ENCODE results near the gene TOP1.
"Not testable (repeated sequence)": the region's sequence is repeated elsewhere in the genome, so short reads cannot be mapped to it uniquely, and the experiment has no call there.

TOP1 gene

DNA sequence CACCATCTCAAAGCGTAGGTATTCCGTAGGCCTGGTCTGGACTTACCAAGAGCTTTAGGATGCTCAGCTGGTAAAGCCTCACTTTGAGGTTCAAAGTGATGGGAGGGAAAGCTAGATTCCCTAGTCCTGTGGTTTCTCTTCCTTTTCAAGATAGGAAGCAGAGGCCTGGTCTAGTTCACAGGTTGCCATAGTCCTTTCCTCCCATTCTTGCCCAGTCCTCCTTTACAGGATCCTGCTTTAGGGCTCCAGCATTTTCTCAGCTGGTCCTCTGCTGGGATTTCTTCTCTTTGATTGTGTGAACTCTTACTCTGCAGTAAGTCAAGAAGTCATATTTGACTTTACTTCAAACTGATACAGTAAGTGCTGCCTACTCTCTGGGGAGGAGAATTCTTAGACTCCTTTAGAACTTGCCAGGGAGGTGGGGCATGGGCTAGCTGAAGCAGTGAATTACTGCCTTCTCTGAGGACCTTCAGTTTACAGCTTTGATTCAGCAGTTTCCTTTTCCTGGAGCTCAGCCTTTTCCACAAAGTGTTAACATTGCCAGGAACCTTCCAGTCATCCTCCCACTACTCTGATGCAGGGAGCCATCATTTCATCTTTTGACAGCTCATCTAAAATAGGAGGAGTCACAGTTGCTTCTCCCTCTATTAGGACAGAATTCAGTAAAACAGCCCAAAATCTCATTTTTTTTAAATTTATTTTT is 65.9 kb downstream of the TOP1 start:
- DNase-seq (ENCODE audit: low read depth), result no peak

DNA sequence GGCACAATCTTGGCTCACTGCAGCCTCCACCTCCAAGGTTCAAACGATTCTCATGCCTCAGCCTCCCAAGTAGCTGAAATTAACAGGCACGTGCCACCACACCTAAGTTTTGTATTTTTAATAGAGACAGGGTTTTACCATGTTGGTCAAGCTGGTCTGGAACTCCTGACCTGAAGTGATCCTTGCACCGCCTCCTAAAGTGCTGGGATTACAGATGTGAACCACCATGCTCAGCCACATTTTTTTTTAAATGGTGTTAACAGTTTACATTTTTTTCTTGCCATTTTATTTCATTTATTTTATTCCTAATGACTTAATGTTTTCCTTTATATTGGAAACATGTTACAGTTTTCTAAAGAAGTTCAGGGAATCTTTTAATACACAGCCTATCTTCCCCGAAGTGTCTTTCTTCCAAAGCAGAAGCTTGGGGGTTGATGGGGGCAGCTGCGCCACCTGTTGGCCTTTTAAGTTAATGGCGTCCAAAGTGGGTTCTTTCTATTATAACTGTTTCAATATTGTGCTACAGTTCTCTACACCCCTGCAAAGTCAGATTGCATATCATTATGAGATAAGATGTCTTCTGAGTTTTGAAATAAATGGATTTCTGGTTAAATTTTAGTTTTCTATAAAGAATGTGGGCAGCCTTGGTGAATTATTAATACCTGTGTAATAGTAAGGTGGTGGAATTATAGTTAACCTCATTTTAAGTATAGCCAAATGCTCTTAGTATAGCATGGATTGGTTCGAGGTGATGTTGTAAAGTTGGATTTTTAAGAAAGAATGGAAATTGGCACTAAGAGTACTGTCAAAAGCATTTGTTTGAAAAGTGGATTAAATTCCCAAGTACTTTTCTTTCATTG is 66.7 kb downstream of the TOP1 start:
- DNase-seq (ENCODE audit: low read depth), result peak; percentile 60

DNA sequence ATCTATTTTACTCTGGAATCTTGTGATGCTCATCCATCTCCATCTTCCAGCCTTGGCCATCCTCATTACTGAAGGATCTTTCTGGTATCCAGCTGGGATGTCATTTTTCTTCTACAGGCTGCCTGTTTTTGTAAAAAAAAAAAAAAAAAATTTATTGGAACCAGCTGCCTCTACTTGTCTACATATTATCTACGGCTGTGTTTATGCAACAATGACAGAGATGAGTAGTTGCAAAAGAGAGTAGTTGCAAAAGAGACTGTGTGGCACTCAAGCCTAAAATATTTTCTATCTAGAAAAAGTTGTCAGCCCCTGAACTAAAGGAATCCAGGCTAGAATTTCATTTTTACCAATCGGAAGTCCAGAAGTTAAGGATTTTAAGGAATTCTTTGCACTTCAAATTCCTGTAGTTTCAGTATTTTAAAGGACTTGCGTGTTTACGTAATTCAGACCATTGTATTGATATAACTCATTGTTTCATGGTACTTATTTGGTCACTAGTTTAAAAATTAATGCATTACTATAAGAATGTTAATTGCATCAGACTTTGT is 70.2 kb downstream of the TOP1 start:
- DNase-seq (ENCODE audit: low read depth), result peak; percentile 91

DNA sequence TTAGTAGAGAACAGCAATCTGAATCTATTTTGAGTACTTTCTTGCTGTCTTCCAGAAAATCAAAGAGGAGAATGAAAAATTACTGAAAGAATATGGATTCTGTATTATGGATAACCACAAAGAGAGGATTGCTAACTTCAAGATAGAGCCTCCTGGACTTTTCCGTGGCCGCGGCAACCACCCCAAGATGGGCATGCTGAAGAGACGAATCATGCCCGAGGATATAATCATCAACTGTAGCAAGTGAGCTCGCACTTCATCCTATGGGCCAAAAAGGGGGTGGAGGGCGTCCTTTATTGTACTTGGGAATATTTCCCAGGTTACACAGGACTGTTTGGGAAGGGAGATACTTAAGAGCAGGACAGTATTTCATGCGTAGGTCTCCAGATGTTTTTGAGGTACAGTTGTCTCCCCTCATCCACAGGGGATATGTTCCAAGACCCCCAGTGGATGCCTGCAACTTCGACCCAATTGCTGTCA is 71.4 kb downstream of the TOP1 start:
- no peak for DNase-seq (ENCODE audit: low read depth)

DNA sequence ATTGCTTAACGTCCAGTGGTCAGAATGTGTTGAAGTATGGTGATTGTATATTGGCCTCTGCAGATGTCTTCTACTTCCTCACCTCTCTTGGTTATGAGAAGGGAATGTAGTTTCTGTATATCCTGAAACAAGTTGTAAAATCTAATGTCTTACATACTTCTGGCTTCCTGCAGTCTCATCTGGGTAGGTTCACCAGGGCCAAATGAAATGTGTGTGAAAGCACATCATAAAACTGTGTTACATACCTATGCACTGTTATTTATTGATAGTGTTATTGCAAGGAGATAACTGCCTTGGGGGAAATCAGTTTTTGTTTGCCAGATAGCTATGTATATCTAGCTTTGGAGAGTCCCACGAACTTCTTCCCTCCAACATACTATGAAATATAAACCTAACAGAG is 73.0 kb downstream of the TOP1 start:
- no peak for DNase-seq (ENCODE audit: low read depth)

DNA sequence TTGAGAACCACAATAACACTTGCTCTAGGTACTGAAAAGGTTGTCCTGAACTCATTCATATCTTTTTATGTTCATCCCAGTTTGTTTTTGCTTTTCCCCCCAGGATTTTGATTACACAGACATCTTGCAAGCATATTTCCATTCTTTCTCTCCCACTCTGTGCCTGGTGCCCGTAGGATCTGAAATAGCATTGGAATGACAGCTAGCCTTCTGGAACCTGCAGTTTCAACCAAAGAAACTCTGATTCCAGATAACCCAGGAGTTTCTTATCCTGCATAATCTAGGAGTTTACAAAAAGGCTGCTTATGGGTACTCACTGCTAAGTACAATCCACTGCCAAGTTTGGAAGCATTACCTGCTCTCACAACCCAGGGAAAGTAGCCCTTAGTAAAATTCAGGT is 79.9 kb downstream of the TOP1 start:
- DNase-seq (ENCODE audit: low read depth), result no peak

DNA sequence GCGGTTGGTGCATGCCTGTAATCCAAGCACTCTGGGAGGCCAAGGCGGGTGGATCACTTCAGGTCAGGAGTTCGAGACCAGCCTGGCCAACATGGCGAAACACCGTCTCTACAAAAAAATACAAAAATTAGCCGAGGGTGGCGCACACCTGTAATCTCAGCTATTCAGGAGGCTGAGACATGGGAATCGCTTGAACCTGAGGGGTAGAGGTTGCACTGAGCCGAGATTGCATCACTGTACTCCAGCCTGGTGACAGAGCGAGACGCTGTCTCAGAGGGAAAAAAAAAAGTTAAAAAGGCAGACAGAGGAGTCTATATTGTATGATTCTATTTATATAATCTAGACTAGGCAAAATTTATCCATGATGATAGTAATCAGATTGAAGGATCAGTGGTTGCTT is 81.4 kb downstream of the TOP1 start:
- DNase-seq (ENCODE audit: low read depth), result no peak

DNA sequence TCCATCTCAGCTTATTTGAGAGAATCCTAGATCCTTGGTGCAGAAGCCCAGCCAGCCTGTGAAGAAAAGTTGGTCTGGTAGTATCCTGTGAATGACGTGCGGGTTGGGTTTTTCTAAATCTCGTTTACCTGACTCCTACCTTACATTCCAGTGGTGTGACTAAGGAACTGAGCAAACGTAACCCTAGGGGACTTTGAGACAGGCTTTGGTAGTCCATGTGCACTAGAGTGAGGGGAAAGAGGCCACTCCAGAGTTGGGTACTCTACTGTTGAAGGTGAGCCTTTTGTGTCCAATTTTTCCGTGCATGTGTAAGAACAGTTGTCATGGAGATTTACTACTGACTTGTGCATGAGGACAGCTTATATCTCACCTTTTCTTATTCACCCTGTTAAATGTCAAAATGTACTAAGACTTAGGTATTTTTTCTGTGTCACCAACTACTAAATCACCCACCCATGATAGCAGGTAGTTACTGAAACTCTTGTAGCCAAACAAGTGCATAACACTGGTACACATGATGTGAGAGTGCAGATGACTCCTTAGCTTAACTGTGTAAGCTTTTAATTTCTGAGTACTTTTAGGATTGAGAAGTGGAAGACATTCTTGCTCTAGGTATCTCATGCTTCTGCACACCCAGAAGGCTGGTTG is 82.4 kb downstream of the TOP1 start:
- DNase-seq (ENCODE audit: low read depth), result no peak

DNA sequence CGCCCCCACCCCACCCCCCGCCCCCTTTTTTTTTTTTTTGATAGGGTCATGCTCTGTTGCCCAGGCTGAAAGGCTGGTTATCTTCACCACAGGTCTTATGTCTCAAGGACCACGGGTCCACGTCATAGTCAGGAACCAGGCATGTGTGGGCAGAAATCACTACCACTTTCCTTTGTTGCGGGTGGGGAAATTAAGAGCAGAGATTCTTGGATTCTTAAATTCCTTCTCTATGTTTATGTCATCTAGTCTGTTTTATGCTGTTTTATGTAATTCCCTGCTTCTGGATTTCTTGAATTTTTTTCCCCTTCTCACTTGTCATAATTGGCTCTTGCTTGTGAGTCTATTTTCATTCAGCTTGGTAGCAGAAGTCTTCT is 82.9 kb downstream of the TOP1 start:
- DNase-seq (ENCODE audit: low read depth), result no peak

DNA sequence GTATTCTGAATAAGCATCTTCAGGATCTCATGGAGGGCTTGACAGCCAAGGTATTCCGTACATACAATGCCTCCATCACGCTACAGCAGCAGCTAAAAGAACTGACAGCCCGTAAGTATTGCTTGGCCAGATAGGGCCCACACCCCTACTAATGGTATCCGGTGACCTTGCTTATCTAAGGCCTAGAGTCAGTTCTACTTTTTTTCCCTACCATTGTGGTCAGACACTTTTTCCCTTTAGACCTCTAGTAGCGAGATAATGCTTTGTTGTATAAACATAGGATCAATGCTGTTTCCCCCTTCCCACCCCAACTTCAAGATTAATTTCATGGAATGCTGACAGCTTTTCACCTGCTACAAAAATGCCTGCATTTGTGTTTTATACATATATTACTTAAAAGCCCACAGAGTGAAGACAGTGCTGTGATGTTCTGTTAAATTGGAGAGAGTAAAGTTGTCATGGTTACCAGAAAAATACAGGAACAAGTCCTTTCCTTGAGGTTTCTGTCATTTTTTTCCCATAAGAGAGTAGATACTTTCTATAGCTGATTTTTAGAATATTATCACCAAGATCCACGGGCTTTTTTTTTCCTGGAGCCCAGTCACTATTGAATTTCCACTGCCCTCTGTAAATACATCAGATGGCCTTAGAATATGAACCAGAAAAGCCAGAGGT is 87.8 kb downstream of the TOP1 start:
- DNase-seq (ENCODE audit: low read depth), result no peak

DNA sequence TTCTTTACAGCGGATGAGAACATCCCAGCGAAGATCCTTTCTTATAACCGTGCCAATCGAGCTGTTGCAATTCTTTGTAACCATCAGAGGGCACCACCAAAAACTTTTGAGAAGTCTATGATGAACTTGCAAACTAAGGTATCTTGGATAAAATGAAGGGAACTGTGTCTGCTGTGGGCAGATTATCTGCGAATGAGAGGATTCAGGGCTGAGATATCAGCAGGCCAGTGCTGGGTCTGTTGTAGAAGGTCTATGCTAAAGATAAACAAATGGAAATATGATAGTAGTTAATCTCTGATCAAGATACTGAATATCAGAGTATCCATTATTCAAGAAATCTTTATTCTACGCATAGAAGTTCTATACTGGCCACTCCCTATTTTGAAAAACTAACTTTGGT is 89.5 kb downstream of the TOP1 start:
- not testable (repeated sequence) for DNase-seq (ENCODE audit: low read depth)

DNA sequence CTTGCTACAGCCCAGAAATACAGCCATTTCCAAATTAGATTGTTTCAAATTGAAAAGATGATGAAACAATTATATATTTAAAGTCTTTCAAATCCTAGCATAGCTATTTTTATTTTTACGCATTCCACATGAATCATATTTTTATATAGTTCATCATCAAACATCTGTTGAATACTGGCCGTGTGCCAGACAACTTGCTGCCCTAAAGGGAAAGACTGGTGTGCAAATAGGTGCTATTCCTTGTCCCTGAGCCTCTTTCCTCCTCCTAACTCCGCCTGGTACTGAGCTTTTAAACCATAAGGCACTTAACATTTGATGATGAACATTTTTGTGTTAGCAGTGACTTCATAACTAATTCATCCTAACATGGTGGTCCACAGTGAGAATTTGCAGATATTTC is 90.0 kb downstream of the TOP1 start:
- no peak for DNase-seq (ENCODE audit: low read depth)

DNA sequence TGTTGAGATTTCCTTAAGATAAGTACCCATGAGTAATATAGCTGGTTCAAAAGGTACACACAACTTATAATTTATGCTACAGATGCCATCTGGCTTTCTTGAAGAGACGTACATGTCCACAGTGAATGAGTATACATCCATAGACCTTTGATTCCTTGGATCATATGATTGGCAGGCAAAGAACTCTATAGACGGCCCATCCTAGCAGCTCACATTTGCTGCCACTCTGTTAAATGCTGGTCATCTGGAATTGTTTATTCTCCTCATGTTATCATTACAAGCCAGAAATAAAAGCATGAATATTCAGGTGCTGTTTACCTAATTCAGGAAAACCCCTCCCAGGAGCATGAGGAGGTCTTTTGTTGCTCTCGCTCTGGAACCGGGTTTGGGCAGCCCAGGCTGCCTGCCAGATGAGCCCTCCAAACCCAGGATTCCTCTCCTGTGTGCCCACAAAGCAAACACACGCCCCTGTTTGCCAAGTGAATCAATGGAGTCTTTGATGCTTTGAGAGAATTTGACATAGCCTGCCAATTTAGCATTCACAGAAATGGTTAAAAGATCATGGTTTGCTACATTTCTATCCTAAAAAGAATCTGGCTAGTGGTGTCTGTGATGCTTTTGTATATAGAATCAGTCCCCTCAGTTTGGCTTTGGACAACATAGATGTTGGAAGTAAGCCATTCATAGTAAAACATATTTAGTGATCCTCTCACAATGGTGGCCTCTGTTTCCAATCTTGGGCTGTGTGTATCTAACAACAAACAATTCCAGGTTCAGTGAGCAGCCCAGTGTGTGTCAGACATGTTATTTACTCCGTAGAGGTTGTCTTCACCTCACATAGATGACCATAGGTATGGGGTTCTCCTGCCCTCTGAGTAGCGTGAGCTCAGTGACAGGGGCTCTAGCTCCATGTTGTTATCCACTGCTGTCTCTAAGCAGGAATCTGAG is 91.3 kb downstream of the TOP1 start:
- DNase-seq (ENCODE audit: low read depth), result no peak

DNA sequence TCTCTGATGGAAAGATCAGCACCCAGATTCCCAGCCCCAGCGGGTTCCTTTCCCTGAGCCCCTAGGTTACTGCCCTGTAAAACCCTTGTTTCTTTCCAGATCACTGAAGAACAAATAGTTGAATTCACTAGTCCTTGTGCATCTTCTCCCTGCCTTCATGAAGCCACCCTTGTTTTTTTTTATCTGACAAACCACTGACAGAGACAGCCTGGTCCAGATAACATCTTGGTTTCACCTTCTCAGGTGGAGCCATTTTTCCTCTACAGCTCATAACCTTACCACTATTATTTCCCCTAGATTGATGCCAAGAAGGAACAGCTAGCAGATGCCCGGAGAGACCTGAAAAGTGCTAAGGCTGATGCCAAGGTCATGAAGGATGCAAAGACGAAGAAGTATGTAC is 92.8 kb downstream of the TOP1 start:
- DNase-seq (ENCODE audit: low read depth), result no peak

DNA sequence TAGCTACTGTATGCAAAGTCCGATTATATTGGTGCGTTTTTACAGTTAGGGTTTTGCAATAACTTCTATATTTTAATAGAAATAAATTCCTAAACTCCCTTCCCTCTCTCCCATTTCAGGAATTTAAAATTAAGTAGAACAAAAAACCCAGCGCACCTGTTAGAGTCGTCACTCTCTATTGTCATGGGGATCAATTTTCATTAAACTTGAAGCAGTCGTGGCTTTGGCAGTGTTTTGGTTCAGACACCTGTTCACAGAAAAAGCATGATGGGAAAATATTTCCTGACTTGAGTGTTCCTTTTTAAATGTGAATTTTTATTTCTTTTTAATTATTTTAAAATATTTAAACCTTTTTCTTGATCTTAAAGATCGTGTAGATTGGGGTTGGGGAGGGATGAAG is 95.0 kb downstream of the TOP1 start:
- DNase-seq (ENCODE audit: low read depth), result no peak

DNA sequence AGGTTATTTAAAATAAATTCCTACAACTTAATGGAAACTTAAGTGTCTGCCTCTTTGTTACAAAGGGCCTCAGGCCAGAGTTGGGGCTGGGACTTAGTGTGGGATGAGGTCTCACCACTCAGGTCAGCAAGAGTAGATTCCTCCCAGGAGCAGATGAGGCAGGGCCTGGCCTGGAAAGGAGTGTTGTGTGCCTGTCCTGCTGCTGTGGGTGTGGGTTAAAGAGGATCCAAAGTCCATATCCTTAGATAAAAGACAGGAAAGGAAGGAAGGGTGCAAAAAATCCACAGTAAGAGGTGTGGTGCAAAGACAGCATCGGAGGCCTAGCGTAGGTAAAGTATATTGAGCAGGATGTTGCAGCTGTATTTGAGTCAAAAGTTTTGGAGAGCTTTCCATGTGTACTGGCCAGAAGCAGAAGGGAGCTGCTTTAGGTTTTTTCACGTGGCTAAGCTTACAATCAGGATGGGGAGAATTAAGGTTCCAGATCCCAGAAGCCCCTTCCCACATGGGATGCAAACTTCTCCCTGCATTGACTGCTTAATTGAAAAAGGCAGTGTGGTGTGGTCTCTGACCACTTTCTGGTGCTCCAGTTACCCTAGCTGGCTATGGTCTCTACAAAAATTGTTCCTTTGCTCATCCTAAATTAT is 96.0 kb downstream of the TOP1 start:
- DNase-seq (ENCODE audit: low read depth), result no peak

DNA sequence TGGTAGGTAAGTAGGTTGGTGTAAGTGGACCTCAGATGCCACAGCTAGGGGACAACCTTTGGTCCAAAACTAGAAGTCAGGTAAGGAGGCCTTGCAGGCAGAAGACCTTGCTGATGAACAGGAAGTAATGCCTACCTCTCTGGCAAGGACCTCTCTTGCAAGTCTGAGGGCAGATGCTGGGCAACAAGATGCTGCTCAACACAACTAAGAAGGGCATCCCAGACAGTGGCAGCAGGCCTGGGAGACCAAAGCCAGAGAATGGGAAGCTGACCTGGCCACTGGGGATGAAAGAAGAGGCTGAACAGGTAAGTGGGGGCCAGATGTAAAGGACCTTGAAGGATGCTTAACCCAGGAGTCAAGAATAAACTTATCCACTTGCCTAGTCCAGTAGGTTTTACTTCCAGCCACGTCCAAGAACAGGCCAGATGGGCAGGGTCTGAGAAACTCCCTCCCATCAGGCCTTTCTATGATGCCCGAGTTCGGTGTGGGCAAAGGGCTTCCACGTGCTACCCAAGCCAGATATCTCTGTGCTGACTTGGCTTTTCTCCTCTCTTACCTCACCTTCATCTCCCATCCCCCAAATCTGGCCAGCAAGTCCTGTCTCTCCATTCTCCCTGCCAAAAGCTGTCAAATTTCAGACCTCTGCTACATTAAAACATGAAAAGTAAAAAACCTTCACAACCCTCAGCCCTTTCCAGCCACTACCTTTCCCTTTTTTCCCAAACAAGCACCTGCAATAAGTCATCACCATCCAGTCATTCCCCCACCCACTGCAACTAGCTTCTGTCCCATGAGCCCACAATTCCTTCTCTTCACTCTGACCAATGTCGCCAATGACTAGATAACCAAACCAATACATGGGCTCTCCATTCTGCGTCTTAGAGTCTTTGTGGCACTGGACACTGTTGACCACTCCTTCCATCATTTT is 97.2 kb downstream of the TOP1 start:
- DNase-seq (ENCODE audit: low read depth), result no peak

DNA sequence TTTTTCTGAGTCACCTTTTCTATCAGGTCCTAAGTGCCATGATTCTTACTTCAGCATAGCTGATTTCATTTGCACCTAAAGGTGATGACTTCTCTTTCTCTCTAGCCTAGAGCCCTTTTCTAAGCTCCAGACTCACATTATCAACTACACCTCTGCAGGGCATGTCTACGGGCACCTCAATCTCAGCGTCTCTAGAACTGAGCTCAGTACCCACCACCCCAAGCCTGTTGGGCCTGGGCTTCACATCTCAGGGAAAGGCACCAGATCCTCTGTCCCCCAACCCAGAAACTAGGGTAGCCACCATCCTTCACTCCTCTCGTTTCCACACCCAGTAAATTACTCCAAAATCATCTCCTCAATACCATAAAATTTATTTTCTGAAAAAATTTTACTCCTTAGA is 98.1 kb downstream of the TOP1 start:
- DNase-seq (ENCODE audit: low read depth), result no peak

DNA sequence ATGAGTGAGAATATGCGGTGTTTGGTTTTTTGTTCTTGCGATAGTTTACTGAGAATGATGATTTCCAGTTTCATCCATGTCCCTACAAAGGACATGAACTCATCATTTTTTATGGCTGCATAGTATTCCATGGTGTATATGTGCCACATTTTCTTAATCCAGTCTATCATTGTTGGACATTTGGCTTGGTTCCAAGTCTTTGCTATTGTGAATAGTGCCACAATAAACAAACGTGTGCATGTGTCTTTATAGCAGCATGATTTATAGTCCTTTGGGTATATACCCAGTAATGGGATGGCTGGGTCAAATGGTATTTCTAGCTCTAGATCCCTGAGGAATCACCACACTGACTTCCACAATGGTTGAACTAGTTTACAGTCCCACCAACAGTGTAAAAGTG is 99.7 kb downstream of the TOP1 start:
- DNase-seq (ENCODE audit: low read depth), result not testable (repeated sequence)

All from fibroblast of gingiva (primary cell).